Gastrocnemius medialis (tissue), 4 donors: ENCODE measurements around the gene MTG2. TPM values are rescaled to one million over a fixed set of nuclear protein-coding genes. Genes with fewer than 3 reads are reported as not detected.

Source experiments
- ATAC-seq, 2 donors: fragments of 150-250 bp; one replicate each; pipeline ENCODE4 v1.9.1; 2016
- DNase-seq, 2 donors: peaks; one replicate each; pipeline ENCODE4 v3.0.0-alpha.2; 2019
- H3K27ac ChIP-seq, 4 donors: fragments of 200-600 bp; sonication (generic); 1 replicate in 1 of 4; 2 replicates in 3 of 4; pipeline ENCODE4 v1.5.1; 2016 to 2018; ENCODE audit warnings: mild to moderate bottlenecking in 2 of 4, moderate library complexity in 1 of 4
- H3K27me3 ChIP-seq, 3 donors: fragments of 200-600 bp; sonication (generic) in 2 of 3; 1 replicate in 1 of 3; 2 replicates in 2 of 3; pipeline versions ENCODE4 v1.5.1 to v1.6.0; 2016 to 2019; ENCODE audit warnings: mild to moderate bottlenecking in 1 of 3, moderate library complexity in 1 of 3
- H3K36me3 ChIP-seq, 2 donors: fragments of 200-600 bp; sonication (generic) in 1 of 2; one replicate each; pipeline ENCODE4 v1.5.1; 2017 to 2018
- H3K4me1 ChIP-seq, 2 donors: fragments of 200-600 bp; sonication (generic) in 1 of 2; one replicate each; pipeline ENCODE4 v1.5.1; 2016 to 2017; ENCODE audit warnings: mild to moderate bottlenecking in 2 of 2
- H3K4me3 ChIP-seq, 4 donors: fragments of 200-600 bp; sonication (generic) in 3 of 4; 1 replicate in 1 of 4; 2 replicates in 3 of 4; pipeline ENCODE4 v1.5.1; 2016 to 2019; ENCODE audit warnings: mild to moderate bottlenecking in 2 of 4
- H3K9me3 ChIP-seq, 3 donors: fragments of 200-600 bp; sonication (generic) in 2 of 3; 1 replicate in 1 of 3; 2 replicates in 2 of 3; pipeline ENCODE4 v1.5.1; 2016 to 2019
- CTCF ChIP-seq, 5 experiments: fragments of 450-650 bp in 3 of 5; fragments of 200-600 bp in 2 of 5; sonication (generic) in 2 of 5; IDR thresholded peaks in 4 of 5; conservative IDR thresholded peaks in 1 of 5; 1 replicate in 4 of 5; 2 replicates in 1 of 5; pipeline ENCODE4 v1.5.1; 2016 to 2019; ENCODE audit warnings: antibody characterized with exemption in 5 of 5, mild to moderate bottlenecking in 3 of 5, moderate library complexity in 3 of 5
- POLR2A ChIP-seq, 2 donors: fragments of 450-650 bp; IDR thresholded peaks; one replicate each; pipeline ENCODE4 v1.6.1; 2017; ENCODE audit warnings: antibody characterized with exemption in 2 of 2, mild to moderate bottlenecking in 2 of 2, moderate library complexity in 2 of 2
- in situ Hi-C, 4 donors: fragments of 200-750 bp; cut with MboI; loops; one replicate each; pipeline versions ENCODE4 v1.15.0 to v1.8.0; 2017; ENCODE audit warnings: low sequenced_read_pairs in 4 of 4
- intact Hi-C: fragments of 100-400 bp; cut with DNase I; formaldehyde crosslinking; loops from one replicate; pipeline ENCODE4 v1.15.1; 2023; ENCODE audit warnings: low total_unique reads
- total RNA-seq, 4 donors: library from RNA; depleted of rRNA; stranded (reverse); fragments of >200 nt; gene quantifications; one replicate each; pipeline versions ENCODE4 v1.1.0 to v1.2.3, GENCODE V29; 2016

Gene MTG2
- total RNA-seq, 4 donors from 2014 or later: 21.0 to 50.8 (median 29.3) TPM

GRCh38 chr20:62224113-62224855, 41.5 kb downstream of the MTG2 start:
- H3K27me3 ChIP-seq: peaks cover 29 to 32% (median 31%) of the 10 kb centered on the region in 3 donors
- H3K4me3 ChIP-seq: no peak overlapping the region
- peaks cover 3 to 8% of the 10 kb centered on the region in 2 donors for H3K4me1 ChIP-seq
- H3K9me3 ChIP-seq: no peaks in the 10 kb centered on the region
- in situ Hi-C loops: no loop called here
- H3K36me3 ChIP-seq: no peaks in the 10 kb centered on the region
- DNase-seq (no peak), ATAC-seq (no peak)
- intact Hi-C loops: no loop called here
- H3K27ac ChIP-seq: no peak overlapping the region
- TF ChIP-seq CTCF (IDR thresholded peaks at IDR 0.05 in 4 of 5, conservative IDR thresholded peaks at IDR 0.05 in 1 of 5) (no peak), POLR2A (IDR thresholded peaks at IDR 0.05) (no peak)

- intact Hi-C loops (no loop called here), in situ Hi-C loops (no loop called here)
- Histone ChIP-seq H3K9me3 (no peaks in the 10 kb centered on the region), H3K4me3 (no peak overlapping the region), H3K27ac (no peak overlapping the region), H3K36me3 (no peaks in the 10 kb centered on the region), H3K4me1 (peaks cover 0 to 4% of the 10 kb centered on the region in 2 donors), H3K27me3 (peaks cover 29 to 30% (median 29%) of the 10 kb centered on the region in 3 donors)
- no peak for ATAC-seq
- no peak for TF ChIP-seq CTCF (IDR thresholded peaks at IDR 0.05 in 4 of 5, conservative IDR thresholded peaks at IDR 0.05 in 1 of 5)
- no peak for TF ChIP-seq POLR2A (IDR thresholded peaks at IDR 0.05)
- DNase-seq: no peak
Measured at GRCh38 chr20:62225026-62225425, 42.2 kb downstream of the MTG2 start.

GRCh38 chr20:62225820-62226635, 43.2 kb downstream of the MTG2 start:
- Histone ChIP-seq H3K36me3 (no peaks in the 10 kb centered on the region), H3K27ac (no peak overlapping the region), H3K4me1 (no peaks in the 10 kb centered on the region), H3K4me3 (no peak overlapping the region), H3K9me3 (no peaks in the 10 kb centered on the region), H3K27me3 (peaks cover 21 to 23% (median 22%) of the 10 kb centered on the region in 3 donors)
- ATAC-seq (no peak), DNase-seq (no peak)
- no peak for TF ChIP-seq CTCF (IDR thresholded peaks at IDR 0.05 in 4 of 5, conservative IDR thresholded peaks at IDR 0.05 in 1 of 5)
- TF ChIP-seq POLR2A (IDR thresholded peaks at IDR 0.05): no peak
- intact Hi-C loops (no loop called here), in situ Hi-C loops (no loop called here)

- H3K4me3 ChIP-seq: no peak overlapping the region
- no peaks in the 10 kb centered on the region for H3K36me3 ChIP-seq
- H3K4me1 ChIP-seq: no peaks in the 10 kb centered on the region
- no peak for TF ChIP-seq POLR2A (IDR thresholded peaks at IDR 0.05)
- no peak for TF ChIP-seq CTCF (IDR thresholded peaks at IDR 0.05 in 4 of 5, conservative IDR thresholded peaks at IDR 0.05 in 1 of 5)
- no peak overlapping the region for H3K27ac ChIP-seq
- H3K27me3 ChIP-seq: peaks cover 12 to 13% (median 13%) of the 10 kb centered on the region in 3 donors
- no peaks in the 10 kb centered on the region for H3K9me3 ChIP-seq
- in situ Hi-C loops: no loop called here
- ATAC-seq (no peak), DNase-seq (no peak)
- intact Hi-C loops: no loop called here
Measured at GRCh38 chr20:62226707-62227590, 44.1 kb downstream of the MTG2 start.
